ENCODE data around the gene C1QA.

- TF ChIP-seq CTCF (IDR thresholded peaks at IDR 0.05): peak in 4 of 6 experiments; percentile 12 to 40 (median 34)
- TF ChIP-seq POLR2A (IDR thresholded peaks at IDR 0.05): no peak
These were observed 29.3 kb downstream of the C1QA start for GRCh38 chr1:22665752-22666151.
